CD4-positive, alpha-beta T cell treated with Interleukin-1 beta for 1 hour (primary cell): Measurements from ENCODE around the gene ADSL.

Experiments used
- DNase-seq, 2 donors: peaks; one replicate each; pipeline ENCODE4 v3.0.0-alpha.2; 2020 to 2022

ADSL gene

DNA sequence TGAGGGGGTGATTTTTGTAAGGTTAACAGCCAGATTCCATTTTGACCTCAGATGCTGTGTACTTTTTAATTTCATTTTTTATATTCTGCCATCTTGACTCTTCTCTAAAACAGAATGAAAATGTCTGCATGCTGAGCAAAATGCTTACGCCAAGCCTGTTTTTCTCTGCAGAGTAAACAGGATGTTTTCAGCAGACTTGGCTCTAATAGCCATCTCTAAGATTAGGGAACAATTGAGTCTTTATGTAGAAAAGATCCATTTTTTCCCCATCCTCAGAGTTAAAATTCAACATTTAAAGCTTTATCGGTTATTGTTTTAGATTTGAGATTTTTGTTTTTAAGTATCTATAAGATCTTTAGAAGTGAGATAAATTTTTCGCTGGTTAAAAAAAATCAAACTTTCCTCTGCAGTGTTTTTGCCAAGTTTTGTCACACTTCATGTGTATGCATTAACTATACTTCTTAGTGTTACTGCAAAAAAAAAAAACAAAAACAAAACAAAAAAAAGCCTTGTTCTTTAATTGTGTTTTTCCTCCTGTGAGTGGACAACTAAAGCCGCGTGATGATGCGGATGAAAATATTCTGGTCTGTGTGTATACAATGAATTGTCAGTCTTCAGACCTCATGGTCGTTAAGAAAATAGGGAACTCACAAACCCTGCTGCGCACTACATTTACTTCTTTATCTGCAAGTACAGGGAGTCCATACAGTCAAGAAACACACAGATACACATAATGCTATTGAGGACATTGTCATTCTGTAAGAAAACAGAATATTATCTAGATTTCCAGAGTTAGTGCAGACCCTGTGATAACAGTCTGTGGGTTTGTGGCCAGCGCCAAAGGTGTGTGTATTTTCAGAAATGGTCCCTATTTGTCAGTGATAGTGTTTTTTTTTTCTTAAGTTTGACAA is 17.5 kb upstream of the ADSL start:
- no peak for DNase-seq

DNA sequence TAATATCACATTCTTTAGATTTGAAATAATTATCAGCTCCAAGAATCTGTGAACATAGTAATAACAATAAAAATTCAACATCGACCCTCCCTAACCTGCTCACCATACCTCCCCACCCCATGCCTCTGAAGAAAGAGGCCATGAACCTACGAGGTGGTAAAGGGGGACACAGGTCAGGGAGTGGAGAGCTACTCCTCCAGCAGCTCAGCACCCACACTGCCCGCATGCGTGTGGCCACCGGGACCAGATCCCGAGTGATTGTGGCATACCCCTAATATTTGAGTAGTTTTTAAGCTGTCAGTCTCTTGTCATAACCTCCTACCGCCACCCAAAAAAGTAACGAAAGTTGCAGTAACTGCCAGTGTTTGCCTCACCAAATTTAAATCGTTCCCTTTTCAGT is 16.8 kb upstream of the ADSL start:
- DNase-seq: no peak

DNA sequence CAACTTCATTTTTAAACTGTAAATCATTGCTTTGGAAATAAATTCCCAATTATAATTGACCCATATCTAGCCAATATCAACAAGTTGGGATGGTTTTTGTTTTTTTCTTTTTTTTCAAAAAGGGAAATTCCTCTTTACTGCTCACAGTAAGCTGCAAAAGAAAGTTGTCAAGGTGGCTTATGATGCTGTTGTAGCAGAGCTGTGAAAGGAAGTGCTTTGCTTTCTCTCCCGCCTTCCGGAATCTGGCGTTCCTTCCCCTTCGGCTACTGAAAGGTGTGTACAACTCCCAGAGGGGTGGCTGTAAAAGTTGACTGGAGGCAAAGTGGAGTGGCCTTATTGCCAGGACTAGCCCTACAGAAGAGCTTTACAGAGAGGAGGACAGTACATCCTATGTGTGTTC is 16.2 kb upstream of the ADSL start:
- no peak for DNase-seq

GRCh38 chr22:40330615-40331014 is 15.7 kb upstream of the ADSL start:
- DNase-seq: no peak

DNA sequence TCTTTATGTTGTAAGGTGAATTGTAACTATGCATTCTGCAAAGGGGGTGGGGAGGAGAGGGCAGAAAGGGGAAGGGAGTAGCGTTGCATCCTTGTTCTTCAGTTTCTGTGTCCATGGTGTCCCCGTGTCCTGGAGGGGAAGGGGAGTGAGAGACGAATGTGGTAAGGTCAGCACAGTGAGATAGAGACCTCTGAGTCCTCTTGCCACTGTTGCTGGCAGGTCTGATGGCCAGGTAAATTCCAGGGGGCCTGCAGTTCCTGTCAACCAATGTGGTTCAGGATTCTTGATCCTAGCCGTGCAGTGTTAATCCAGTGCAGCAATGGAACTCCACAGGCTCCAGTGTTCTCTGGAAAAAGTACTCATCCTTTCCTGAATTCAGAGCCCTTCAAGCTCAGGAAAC is 14.6 kb upstream of the ADSL start:
- no peak for DNase-seq

DNA sequence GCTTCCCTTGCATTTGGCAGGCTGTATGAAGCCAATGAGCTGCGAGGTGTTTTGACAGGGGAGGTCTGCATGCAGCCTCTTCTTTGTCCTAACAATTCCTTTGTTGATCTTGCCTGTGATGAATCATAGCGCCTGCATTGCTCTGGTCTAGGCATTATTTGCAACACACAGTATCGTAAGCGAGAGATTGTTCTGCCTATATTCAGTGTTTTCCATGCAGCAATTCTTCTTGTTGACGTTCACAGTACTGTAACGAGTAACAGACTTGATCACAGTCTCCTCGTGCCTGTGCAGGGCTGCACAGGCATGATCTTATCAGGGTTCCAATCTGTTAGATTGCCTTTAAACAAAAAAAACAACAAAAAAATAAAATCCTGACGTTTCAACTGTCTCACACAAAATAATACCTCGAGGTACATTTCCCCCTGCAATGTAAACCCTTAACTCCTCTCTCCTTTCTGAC is 13.9 kb upstream of the ADSL start:
- no peak for DNase-seq

GRCh38 chr22:40334060-40334459 is 12.2 kb upstream of the ADSL start:
- DNase-seq: no peak

- peak in 1 of 2 donors; percentile 53 for DNase-seq
Measured at GRCh38 chr22:40334899-40335298, 11.4 kb upstream of the ADSL start.

GRCh38 chr22:40335358-40335757 is 10.9 kb upstream of the ADSL start:
- no peak for DNase-seq

DNA sequence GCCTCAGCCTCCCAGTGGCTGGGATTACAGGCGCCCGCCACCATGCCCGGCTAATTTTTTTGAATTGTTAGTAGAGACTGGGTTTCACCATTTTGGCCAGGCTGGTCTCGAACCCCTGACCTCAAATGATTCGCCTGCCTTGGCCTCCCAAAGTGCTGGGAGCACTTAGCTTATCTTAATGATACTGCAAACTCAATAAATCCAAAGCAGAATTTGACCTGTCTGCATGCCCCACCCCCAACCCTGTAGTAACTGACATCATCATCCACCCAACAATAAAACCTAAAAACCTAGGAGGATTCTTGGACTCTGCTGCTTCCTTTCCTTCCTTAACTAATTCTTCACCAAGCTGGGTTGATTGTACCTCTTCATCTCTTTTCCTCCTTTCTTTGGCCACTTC is 6.3 kb upstream of the ADSL start:
- DNase-seq: no peak

GRCh38 chr22:40341604-40342003 is 4.7 kb upstream of the ADSL start:
- no peak for DNase-seq

GRCh38 chr22:40342521-40342920 is 3.8 kb upstream of the ADSL start:
- no peak for DNase-seq

- DNase-seq: peak; percentile 29 to 40
Measured at GRCh38 chr22:40345271-40345670, 1.0 kb upstream of the ADSL start.

DNA sequence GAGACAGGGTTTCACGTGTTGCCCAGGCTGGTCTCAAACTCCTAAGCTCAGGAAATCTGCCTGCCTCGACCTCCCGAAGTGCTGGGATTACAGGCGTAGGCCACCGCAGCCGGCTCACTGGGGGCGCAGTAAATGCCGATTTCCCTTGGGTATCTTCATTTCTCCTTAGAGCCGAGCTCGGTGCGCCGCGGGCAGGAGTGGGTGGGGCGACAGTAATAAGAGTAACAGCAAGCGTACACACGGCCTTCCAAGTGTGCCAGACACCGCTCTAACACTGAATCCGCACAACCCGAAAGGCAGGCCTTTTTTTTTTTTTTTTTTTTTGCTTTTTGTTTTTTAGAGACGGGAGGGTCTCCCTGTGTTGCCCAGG is 500 bp upstream of the ADSL start:
- DNase-seq: peak; percentile 47 to 50

- no peak for DNase-seq
Measured at GRCh38 chr22:40347300-40347699, 1.0 kb downstream of the ADSL start.

DNA sequence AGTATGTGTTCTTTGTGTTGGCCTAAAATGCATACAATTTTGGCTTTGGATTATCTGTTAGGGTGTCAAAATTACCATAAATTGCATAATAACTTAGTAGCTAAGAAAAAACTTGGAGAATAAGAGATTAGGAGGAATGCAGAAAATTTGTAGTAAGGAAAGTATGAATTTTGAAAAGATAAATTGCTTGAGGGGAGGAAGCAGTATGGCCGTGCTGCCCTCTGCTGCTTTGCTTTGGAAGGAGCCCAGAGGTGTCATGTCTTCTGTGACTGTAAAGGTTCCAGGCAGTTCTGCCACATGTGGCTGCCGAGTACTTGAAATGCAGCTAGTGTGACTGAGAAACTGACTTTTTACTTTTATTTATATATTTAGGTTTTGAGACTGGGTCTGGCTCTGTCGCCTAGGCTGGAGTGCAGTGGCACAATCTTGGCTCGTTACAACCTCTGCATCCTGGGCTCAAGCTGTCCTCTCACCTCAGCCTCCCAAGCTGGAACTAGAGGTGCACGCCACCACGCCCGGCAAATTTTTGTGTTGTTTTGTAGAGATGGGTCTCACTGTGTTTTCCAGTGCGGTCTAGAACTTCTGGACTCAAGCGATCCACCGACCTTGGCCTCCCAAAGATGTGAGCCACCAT is 1.8 kb downstream of the ADSL start:
- DNase-seq: peak; percentile 63 to 74

GRCh38 chr22:40352763-40353162 is 6.5 kb downstream of the ADSL start:
- no peak for DNase-seq

GRCh38 chr22:40361100-40361499 is 14.8 kb downstream of the ADSL start:
- no peak for DNase-seq

- DNase-seq: no peak
Measured at GRCh38 chr22:40363059-40363458, 16.8 kb downstream of the ADSL start.

- no peak for DNase-seq
Measured at GRCh38 chr22:40364431-40364830, 18.1 kb downstream of the ADSL start.

DNA sequence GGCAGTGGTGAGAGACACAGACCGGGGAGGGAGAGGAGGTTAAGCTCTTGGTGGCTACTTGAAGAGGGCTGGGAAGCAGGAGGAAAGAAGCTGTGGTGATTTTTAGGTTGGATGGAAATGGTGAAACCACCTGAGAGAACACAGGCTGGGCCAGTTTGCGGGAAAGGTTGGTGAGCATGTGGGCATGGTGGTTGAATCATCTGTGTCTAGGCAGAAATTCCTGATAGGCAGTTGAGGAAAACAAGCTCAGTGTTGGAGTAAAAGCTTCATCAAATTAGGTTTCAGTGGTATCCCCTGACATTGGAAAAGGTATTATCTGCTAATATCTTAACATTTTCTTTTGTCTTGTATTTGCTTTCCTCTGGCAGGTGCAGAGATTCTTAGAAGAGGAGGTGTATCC is 19.8 kb downstream of the ADSL start:
- DNase-seq: no peak

DNA sequence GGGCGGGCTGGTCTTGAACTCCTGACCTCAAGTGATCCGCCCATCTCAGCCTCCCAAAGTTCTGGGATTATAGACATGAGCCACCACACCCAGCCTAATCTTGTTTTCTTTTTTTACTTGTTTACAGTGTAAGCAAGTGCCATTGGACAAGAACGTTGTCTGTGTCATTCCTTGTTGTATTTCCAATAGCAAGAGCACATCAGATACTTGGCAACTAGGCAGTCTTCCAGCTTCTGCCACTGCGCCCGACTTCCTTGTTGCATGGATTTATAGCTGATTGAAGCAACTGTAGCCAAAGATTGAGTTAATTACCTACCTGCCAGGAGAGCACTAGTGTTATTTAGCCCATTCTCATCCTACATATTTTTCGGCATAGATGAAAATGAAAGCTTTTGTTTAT is 21.0 kb downstream of the ADSL start:
- DNase-seq: no peak

DNA sequence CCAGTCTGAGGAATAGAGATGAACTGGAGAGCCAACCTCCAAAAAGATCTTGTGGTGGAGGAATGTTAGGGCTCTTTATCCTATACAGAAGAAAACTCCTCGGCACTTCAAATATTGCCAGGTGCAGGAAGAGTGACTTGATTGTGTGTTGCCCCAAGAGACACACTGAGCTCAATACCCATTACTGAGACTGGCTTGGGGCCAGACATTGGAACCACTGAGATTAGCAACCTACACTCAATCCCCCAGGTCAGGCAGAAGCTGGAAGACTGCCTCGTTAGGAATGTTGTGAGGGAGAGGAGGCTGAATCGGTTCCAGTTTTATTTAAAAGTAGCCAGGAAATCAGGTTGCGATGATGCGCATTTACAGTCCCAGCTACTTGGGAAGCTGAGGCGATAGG is 21.7 kb downstream of the ADSL start:
- no peak for DNase-seq

DNA sequence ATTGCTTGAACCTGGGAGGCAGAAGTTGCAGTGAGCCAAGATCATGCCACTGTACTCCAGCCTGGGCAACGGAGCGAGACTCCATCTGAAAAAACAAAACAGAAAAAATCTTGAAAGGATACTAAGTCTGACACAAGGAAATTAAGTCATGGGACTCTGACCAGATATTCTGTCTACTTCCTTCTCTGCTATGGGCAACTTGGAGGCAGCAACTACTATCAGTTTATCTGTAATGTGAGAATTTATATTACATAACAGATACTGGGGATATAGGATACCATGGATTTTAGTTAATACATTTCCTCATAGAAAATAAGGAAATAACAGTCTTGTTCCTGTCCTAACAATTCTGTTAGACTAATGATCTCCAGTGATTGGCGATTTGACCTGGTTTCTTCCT is 22.5 kb downstream of the ADSL start:
- no peak for DNase-seq

GRCh38 chr22:40374567-40374966 is 28.3 kb downstream of the ADSL start:
- DNase-seq: no peak
